K562 (cell line): ENCODE results near the gene LOXHD1. TPM values are rescaled to one million over a fixed set of nuclear protein-coding genes. Genes with fewer than 3 reads are reported as not detected.

Experiments used
- ATAC-seq: fragments of 200-7000 bp; cut with Tn5 transposase; 3 replicates; pipeline ENCODE4 v1.9.1; 2020; ENCODE audit warnings: moderate library complexity
- BruUV-seq: library from RNA; stranded (reverse); fragments of 400-500 nt; replicated peaks from 2 replicates; lab custom pipeline; 2021; lab: Mats Ljungman, UMichigan
- CTCF ChIA-PET: fragments of 300-600 bp; formaldehyde crosslinking; extraction: SDS; loops from one replicate; lab custom pipeline; 2021; ENCODE audit warnings: low intra/inter-chr PET ratio; lab: Yijun Ruan, JAX
- POLR2A ChIA-PET: fragments of 300-600, 350-650 bp; sonication (Branson Sonifier 250); formaldehyde crosslinking; extraction: SDS; loops from one replicate; lab custom pipeline; 2021; ENCODE audit warnings: antibody characterized with exemption, inconsistent platforms; lab: Yijun Ruan, JAX
- DNase-seq, 4 experiments: peaks; one replicate each; pipeline versions ENCODE4 v3.0.0 to v3.0.0-alpha.2; 2011 to 2018; ENCODE audit warnings: low spot score in 3 of 4, mixed read lengths in 3 of 4; ENCODE audit errors: extremely low read depth in 1 of 4
- FAIRE-seq: peaks from 2 replicates; lab custom pipeline; 2011; peaks lifted over from hg19 to GRCh38; lab: Jason Lieb, UNC
- H2AFZ ChIP-seq: 2 replicates; pipeline ENCODE4 v1.6.0; 2011; ENCODE audit warnings: low read depth, low read length, control low read depth, inconsistent platforms
- H3K27ac ChIP-seq: fragments of 200-600 bp; 3 replicates; pipeline ENCODE4 v1.8.0; 2011; ENCODE audit warnings: low read depth, mild to moderate bottlenecking, control low read depth, inconsistent platforms, low read length, moderate library complexity, mixed read lengths; ENCODE audit errors: extremely low read depth
- H3K27me3 ChIP-seq, 2 experiments: fragments of 300-600 bp in 1 of 2; 2 replicates in 1 of 2; 3 replicates in 1 of 2; pipeline versions ENCODE4 v1.6.0 to v1.8.0; 2011; ENCODE audit warnings: inconsistent platforms in 2 of 2, low read length in 2 of 2, mild to moderate bottlenecking in 1 of 2, mixed read lengths in 1 of 2, moderate library complexity in 1 of 2; ENCODE audit not compliant: control insufficient read depth in 2 of 2, insufficient read depth in 2 of 2
- H3K36me3 ChIP-seq: fragments of 300-600 bp; 3 replicates; pipeline ENCODE4 v1.8.0; 2011; ENCODE audit warnings: mild to moderate bottlenecking, low read length, inconsistent platforms; ENCODE audit not compliant: control insufficient read depth, insufficient read depth
- H3K4me1 ChIP-seq, 2 experiments: fragments of 200-600 bp in 1 of 2; replicated peaks in 1 of 2; 2 replicates in 1 of 2; 3 replicates in 1 of 2; pipeline versions ENCODE4 v1.5.1 to v1.8.0; 2011; ENCODE audit warnings: inconsistent platforms in 2 of 2, low read length in 2 of 2, mild to moderate bottlenecking in 1 of 2, mixed read lengths in 1 of 2, moderate library complexity in 1 of 2; ENCODE audit not compliant: control insufficient read depth in 2 of 2, insufficient read depth in 2 of 2
- H3K4me2 ChIP-seq: 2 replicates; pipeline ENCODE4 v1.6.1; 2011; ENCODE audit warnings: low read length, control low read depth, inconsistent platforms, mixed read lengths; ENCODE audit not compliant: insufficient read depth
- H3K4me3 ChIP-seq: fragments of 200-600 bp; sonication (generic), shearing (Covaris generic); 2 replicates; pipeline ENCODE4 v1.5.1; 2016; ENCODE audit warnings: control low read depth, inconsistent platforms
- H3K79me2 ChIP-seq: fragments of 200-600 bp; 3 replicates; pipeline ENCODE4 v1.8.0; 2011; ENCODE audit warnings: low read length, inconsistent platforms; ENCODE audit not compliant: control insufficient read depth, insufficient read depth
- H3K9ac ChIP-seq, 2 experiments: 2 replicates each; pipeline versions ENCODE4 v1.6.0 to v1.6.1; 2011; ENCODE audit warnings: low read depth in 2 of 2, low read length in 2 of 2, control low read depth in 1 of 2, inconsistent platforms in 1 of 2, mild to moderate bottlenecking in 1 of 2, mixed read lengths in 1 of 2; ENCODE audit not compliant: insufficient read depth in 1 of 2
- H3K9me1 ChIP-seq: one replicate; pipeline ENCODE4 v1.6.0; 2011; ENCODE audit warnings: inconsistent platforms, mild to moderate bottlenecking, low read length, moderate library complexity; ENCODE audit not compliant: control insufficient read depth, insufficient read depth
- H3K9me3 ChIP-seq: replicated peaks from 2 replicates; pipeline ENCODE4 v1.5.1; 2011; ENCODE audit warnings: low read depth, low read length, inconsistent platforms; ENCODE audit not compliant: control insufficient read depth, insufficient read depth
- H4K20me1 ChIP-seq: replicated peaks from 2 replicates; pipeline ENCODE4 v1.6.1; 2011; ENCODE audit warnings: low read length, inconsistent platforms, mixed read lengths; ENCODE audit not compliant: control insufficient read depth, insufficient read depth
- ARID3B ChIP-seq: fragments of 250-450 bp; sonication (Bioruptor Pico); IDR thresholded peaks from 2 replicates; pipeline ENCODE4 v1.4.0; 2020; ENCODE audit warnings: borderline replicate concordance
- BCLAF1 ChIP-seq, 2 experiments: fragments of 450-650 bp in 1 of 2; IDR thresholded peaks; 2 replicates each; pipeline ENCODE4 v1.6.1; 2011 to 2017; ENCODE audit warnings: low read depth in 2 of 2, antibody characterized with exemption in 1 of 2, borderline replicate concordance in 1 of 2, low read length in 1 of 2, mild to moderate bottlenecking in 1 of 2, mixed read lengths in 1 of 2; ENCODE audit not compliant: control insufficient read depth in 1 of 2
- E2F1 ChIP-seq: sonication (generic); formaldehyde crosslinking; IDR thresholded peaks from 2 replicates; pipeline ENCODE4 v1.8.1; 2023; ENCODE audit warnings: mild to moderate bottlenecking, missing genetic modification reagents, moderate library complexity
- FOXA3 ChIP-seq, 2 experiments: fragments of 450-650 bp in 1 of 2; sonication (generic) in 1 of 2; formaldehyde crosslinking; IDR thresholded peaks in 1 of 2; conservative IDR thresholded peaks in 1 of 2; 2 replicates each; pipeline versions ENCODE4 v1.4.0 to v1.8.0; 2020 to 2022; ENCODE audit warnings: mild to moderate bottlenecking in 2 of 2, missing genetic modification reagents in 1 of 2
- GATAD2B ChIP-seq: fragments of 450-650 bp; IDR thresholded peaks from 2 replicates; pipeline ENCODE4 v1.6.1; 2017; ENCODE audit warnings: mild to moderate bottlenecking, borderline replicate concordance
- LARP7 ChIP-seq: fragments of 450-650 bp; IDR thresholded peaks from 2 replicates; pipeline ENCODE4 v1.6.1; 2016
- MEF2D ChIP-seq: conservative IDR thresholded peaks from 2 replicates; pipeline ENCODE4 v1.6.1; 2016; ENCODE audit warnings: low read depth, missing genetic modification characterization, missing compliant biosample characterization
- MLX ChIP-seq, 2 experiments: fragments of 450-650 bp in 1 of 2; sonication (generic) in 1 of 2; formaldehyde crosslinking; conservative IDR thresholded peaks; 2 replicates each; pipeline versions ENCODE4 v1.4.0 to v1.8.1; 2020 to 2022; ENCODE audit warnings: mild to moderate bottlenecking in 1 of 2, missing genetic modification reagents in 1 of 2
- PHB ChIP-seq: fragments of 250-450 bp; sonication (Bioruptor Pico); IDR thresholded peaks from 2 replicates; pipeline ENCODE4 v1.5.0; 2021
- RBM22 ChIP-seq: fragments of 200-400 bp; formaldehyde crosslinking; IDR thresholded peaks from 2 replicates; pipeline ENCODE4 v1.6.1; 2018; ENCODE audit warnings: low read length, low read depth; ENCODE audit not compliant: poor library complexity, severe bottlenecking
- TFAM ChIP-seq: fragments of 250-450 bp; sonication (Bioruptor Pico); conservative IDR thresholded peaks from 2 replicates; pipeline ENCODE4 v1.5.0; 2021; ENCODE audit warnings: mild to moderate bottlenecking, moderate library complexity
- ZC3H4 ChIP-seq: sonication (generic); formaldehyde crosslinking; IDR thresholded peaks from 2 replicates; pipeline ENCODE4 v1.9.0; 2021; ENCODE audit warnings: missing genetic modification reagents, borderline replicate concordance
- ZNF263 ChIP-seq: sonication (generic); formaldehyde crosslinking; IDR thresholded peaks from 2 replicates; pipeline ENCODE4 v1.8.0; 2022; ENCODE audit warnings: mild to moderate bottlenecking, missing genetic modification reagents, borderline replicate concordance
- ZNF586 ChIP-seq: fragments of 450-650 bp; formaldehyde crosslinking; conservative IDR thresholded peaks from 2 replicates; pipeline ENCODE4 v1.4.0; 2020; ENCODE audit warnings: mild to moderate bottlenecking, moderate library complexity
- ZSCAN29 ChIP-seq: fragments of 450-650 bp; IDR thresholded peaks from 2 replicates; pipeline ENCODE4 v1.6.1; 2017
- WGBS: fragments of 100-300 bp; shearing (Covaris generic); methylation state at CpG from one replicate; pipeline ENCODE4 v1.1.6; 2016; ENCODE audit warnings: low coverage, mixed read lengths; ENCODE audit not compliant: insufficient coverage; ENCODE audit errors: missing lambda C conversion rate; 5-methylcytosine and 5-hydroxymethylcytosine counted together
- in situ Hi-C: fragments of 300-500 bp; cut with MboI; formaldehyde crosslinking; loops from 4 replicates; pipeline ENCODE4 v1.15.0; 2018; ENCODE audit warnings: inconsistent platforms, mixed read lengths
- intact Hi-C: fragments of 100-400 bp; cut with micrococcal nuclease; formaldehyde crosslinking; loops from 2 replicates; pipeline ENCODE4 v1.14.2; 2022
- polyA plus RNA-seq, 8 experiments: library from polyadenylated mRNA; depleted of rRNA in 4 of 8; stranded (reverse) in 5 of 8; unstranded in 3 of 8; fragments of >200 nt; fragmentation: Nextera tagmentation in 2 of 8; fragmentation: Illumina TruSeq in 1 of 8; extraction: Ambion mirVana in 2 of 8; extraction: Trizol in 1 of 8; gene quantifications; 2 replicates each; pipeline versions ENCODE4 v1.2.1 to v1.2.3, GENCODE V29; 2011 to 2014; ENCODE audit warnings: inconsistent platforms in 1 of 8, missing spikeins in 1 of 8
- total RNA-seq, 7 experiments: library from RNA; depleted of rRNA in 6 of 7; stranded (reverse); fragments of >200 nt in 6 of 7; fragmentation: Illumina TruSeq in 2 of 7; extraction: Trizol in 2 of 7; gene quantifications; 2 replicates each; pipeline versions ENCODE4 v1.2.1 to v1.2.3, GENCODE V29; 2011 to 2021; ENCODE audit warnings: low replicate concordance in 1 of 7

LOXHD1 gene
- total and polyA plus RNA-seq, 9 of the 15 experiments (the other 6 are each of a cell fraction or from before 2014, with no cell fraction given) = not detected

- H3K4me2 ChIP-seq = no peak overlapping the region
- no peak overlapping the region for H3K27ac ChIP-seq
- no peaks in the 10 kb centered on the region for H3K9me3 ChIP-seq
- H3K27me3 ChIP-seq = no peaks in the 10 kb centered on the region; a peak in 2 of 5 replicates
- no peak overlapping the region for H2AFZ ChIP-seq
- DNase-seq = no peak
- POLR2A ChIA-PET = interaction anchor here (0.6 kb wide), 1 partner anchor 1335 kb away, joined by 3 read pairs; no protein-coding TSS in a partner anchor
- CTCF ChIA-PET = no interaction called here
- no peaks in the 10 kb centered on the region for H3K9me1 ChIP-seq
- ATAC-seq = no peak
- BruUV-seq = no TSS peak
- intact Hi-C loops (no loop called here), in situ Hi-C loops (no loop called here)
- H3K4me3 ChIP-seq = no peak overlapping the region
- no peaks in the 10 kb centered on the region for H3K79me2 ChIP-seq
- no peaks in the 10 kb centered on the region for H3K36me3 ChIP-seq
- no peaks in the 10 kb centered on the region for H4K20me1 ChIP-seq
- 0% methylated on average over 6 of the region's 7 CpGs for WGBS
- H3K4me1 ChIP-seq = no peaks in the 10 kb centered on the region
- TF ChIP-seq FOXA3 (CRISPR knock-in tag; conservative IDR thresholded peaks at IDR 0.05 in 1 of 2, IDR thresholded peaks at IDR 0.05 in 1 of 2) = no peak
- no peak for TF ChIP-seq RBM22
- no peak for TF ChIP-seq ARID3B (CRISPR knock-in tag)
- TF ChIP-seq BCLAF1 (IDR thresholded peaks at IDR 0.05; ENCODE audit: borderline replicate concordance in 1 of 2, control insufficient read depth in 1 of 2, low read depth in 2 of 2, low read length in 1 of 2) = no peak
- TF ChIP-seq MEF2D = no peak
- no peak for TF ChIP-seq E2F1 (CRISPR knock-in tag)
- no peak for TF ChIP-seq LARP7
- no peak for TF ChIP-seq PHB (CRISPR knock-in tag)
- TF ChIP-seq ZNF586 = no peak
- TF ChIP-seq TFAM (CRISPR knock-in tag) = no peak
- TF ChIP-seq MLX (CRISPR knock-in tag; conservative IDR thresholded peaks at IDR 0.05) = no peak
- TF ChIP-seq ZSCAN29 = no peak
- TF ChIP-seq ZNF263 (CRISPR knock-in tag) = no peak
- no peak for TF ChIP-seq GATAD2B
- TF ChIP-seq ZC3H4 (CRISPR knock-in tag) = no peak
- no peak for FAIRE-seq
- H3K9ac ChIP-seq = no peak overlapping the region
Measured at GRCh38 chr18:46636040-46636630, 20.9 kb downstream of the LOXHD1 start.
